NOMO-1 treated with dmso at 0.1 percent for 144 hours (cell line): ENCODE measurements around the gene LRIT1.

Experiments used
- DNase-seq: peaks from one replicate; lab custom pipeline; 2025; ENCODE audit not compliant: unreplicated experiment; lab: John Stamatoyannopoulos, UW

Gene LRIT1

DNA sequence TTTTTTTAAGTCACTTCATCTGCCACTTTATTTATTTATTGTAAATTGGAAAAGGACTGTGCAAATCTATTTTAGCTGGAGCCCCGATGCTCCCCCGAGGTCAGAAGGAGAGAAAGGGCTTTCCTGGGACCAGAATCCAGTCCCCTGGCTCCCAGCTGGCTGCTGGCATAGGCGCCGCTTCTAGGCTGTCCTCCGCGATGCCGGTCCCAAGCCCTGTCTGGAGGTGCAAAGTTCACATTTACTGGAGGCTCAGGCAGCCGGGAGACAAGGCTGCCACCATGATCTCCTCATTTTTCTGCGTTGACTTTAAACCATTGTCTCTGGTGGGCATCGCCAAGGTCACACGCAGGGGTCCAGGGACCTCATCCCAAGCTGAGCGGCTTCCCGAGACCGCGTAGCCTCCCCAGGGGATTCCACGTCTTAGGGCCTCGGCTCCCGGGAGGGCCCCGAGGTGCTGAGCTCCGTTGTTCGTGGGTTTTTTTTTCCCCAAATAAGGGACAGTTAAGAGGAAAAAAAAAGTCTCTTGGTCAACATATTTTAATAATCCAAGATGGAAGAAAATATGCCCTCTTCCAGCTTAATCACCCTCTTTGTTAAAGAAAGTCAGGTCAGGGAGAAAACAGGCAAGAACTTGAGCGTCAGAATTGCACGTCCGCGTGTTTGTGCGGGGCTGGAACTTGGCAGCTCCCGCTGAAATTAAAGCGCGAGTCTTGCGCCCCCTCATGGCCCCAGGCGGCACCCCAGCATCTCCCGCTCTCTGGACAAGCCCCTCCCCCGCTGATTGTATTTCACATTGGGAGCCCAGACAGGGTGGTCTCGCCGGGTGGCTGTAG, 15.4 kb upstream of the LRIT1 start:
- no peak for DNase-seq

DNA sequence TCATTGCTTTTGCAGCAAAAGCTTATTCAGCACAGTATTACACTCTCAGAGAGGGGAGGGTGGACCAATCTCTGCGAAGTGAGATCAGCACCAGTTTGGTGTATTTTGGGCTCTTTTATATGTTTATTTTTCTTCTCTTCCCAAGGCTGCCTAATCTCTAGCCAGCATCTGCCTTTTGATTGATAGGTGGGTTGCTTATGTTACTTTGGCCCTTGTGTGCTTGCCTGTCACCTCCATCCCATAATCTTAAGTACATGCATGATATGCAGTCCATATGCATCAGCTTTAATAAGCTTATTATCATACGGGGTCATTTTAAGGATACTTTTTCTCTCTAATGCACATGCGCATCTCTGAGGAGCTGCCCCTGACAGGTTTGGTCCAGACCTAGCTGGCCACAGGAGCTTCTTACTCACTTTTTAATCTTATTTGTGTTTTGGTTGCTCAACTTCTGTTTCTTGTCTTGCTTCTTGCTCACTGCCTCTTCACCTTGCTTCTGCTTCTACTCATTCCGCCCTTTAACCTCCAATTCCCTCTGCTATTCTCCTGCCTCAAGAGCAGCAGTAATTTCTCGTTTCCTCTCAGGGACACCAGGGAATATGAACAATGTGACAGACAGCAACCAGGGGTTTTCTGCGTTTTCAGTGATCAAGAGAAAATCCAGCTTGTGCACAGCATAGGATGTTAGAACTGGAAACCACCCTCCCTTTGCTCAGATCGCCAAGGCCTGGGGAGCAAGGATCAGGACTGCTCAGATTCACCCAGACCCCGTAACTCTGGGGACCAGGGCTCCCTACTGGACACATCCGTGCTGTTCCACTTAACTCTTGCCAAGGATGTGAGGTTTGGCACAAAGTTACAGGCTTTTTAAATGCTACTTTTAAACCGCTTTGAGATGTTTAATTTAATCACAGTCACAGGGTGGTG, 13.5 kb upstream of the LRIT1 start:
- DNase-seq: no peak

GRCh38 chr10:84248794-84249193, 7.4 kb upstream of the LRIT1 start:
- DNase-seq: no peak

- no peak for DNase-seq
Observed at GRCh38 chr10:84247496-84247895, 6.2 kb upstream of the LRIT1 start.

DNA sequence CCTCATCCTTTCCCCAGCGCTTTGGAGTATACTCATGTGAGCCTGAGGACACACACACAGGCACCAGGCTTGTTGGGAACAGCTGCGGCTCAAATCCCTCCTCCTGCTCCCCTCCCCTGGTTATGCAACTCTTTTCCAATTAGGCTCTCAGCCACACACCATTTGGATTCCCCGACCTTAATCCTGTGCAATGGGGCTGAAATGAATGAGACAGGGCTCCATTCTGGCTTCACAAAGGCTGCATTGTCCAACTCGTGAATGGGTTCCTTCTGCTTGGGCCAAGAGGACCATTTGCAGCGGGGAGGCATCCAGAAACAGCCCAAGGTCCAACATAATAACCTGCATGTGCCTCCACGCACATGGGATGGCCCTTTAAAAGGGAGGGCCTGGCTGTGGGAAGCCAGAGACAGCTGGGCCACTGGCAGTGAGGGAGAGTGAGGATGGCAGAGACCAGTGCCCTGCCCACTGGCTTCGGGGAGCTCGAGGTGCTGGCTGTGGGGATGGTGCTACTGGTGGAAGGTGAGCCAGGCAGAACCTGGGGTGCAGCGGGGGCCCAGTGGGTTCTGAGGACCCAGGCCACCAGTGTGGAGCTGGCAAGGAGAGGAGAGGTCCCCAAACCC, 3.4 kb upstream of the LRIT1 start, which contains the start of gene RGR:
TSS of gene RGR (plus strand) at position 403 of the 620 bp plus-strand sequence. CDS start at position 441, 38 bp downstream.
- DNase-seq: no peak

DNA sequence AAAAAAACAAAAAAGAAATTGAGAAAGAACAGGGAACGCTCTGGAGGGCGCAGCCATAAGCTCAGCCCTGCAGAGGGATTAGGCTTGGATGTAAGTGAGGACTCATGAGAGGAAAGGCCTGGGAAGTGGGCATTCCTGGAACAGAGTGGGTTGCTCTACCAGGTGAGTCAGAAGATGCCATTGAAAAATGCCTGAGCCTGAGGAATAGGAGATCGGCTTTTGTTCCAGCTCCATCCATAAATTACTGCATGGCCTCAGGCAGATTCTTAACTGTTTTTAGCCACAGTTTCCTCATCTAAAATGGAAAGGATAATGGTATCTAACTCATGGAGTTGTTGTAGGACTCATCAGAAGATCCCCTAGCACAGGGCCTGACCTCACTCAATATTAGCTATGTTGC, 2.4 kb upstream of the LRIT1 start:
- DNase-seq: no peak

DNA sequence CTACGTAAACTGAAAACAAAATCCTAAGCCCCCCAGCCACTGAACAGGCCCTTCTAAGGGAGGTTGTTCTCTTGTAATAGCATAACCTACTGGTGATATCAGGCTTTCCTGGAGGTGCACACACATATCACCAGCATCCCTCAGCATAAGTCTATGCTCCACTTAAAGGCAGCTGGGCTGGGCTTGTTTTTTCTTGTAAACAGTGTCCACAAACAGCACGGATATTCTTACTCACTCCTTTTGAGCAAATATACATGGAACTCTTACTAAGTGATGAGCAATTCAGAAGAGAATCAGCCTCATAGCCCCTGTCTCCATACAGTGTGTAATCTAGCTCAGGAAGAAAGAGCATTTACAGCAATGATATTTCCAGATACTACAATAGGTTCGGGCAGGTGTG, 2.4 kb downstream of the LRIT1 start:
- no peak for DNase-seq

DNA sequence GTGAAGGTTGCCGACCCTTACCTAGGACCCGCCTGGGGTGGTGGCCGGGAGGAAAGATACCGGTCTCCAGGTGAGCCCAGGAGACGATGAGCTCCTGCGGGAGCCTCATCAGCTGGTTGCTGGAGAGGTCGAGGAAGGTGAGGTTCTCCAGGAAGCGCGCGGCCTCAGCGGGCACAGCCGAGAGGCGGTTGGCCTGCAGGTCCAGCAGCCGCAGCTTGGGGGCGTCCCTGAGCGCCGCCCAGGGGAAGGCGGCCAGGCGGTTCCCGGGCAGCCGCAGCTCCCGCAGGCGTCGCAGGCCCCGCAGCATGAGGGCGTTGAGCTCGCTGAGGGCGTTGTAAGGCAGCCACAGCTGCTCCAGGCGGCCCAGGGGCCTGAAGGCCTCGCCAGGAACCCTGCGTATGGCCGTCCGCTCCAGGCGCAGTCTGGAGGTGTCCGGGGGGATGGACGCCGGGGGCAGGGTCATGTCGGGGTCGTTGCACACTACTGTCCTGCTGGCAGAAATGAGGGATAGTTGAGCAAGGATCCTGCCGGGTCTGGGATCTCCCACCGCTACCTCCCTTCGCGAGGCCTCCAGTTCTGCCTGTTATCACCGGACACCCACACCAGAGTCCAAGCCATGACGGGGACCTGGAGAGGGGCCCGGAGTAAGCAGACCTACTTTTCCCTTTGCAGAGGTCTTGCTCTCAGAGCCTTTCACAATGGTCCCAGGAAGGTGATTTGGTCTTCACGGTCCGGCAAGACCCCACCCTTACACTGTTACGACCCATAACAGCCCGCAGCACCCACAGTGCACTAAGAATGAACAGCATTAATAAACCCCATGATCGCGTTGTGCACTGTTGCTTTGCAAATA, 3.9 kb downstream of the LRIT1 start:
- DNase-seq: no peak

DNA sequence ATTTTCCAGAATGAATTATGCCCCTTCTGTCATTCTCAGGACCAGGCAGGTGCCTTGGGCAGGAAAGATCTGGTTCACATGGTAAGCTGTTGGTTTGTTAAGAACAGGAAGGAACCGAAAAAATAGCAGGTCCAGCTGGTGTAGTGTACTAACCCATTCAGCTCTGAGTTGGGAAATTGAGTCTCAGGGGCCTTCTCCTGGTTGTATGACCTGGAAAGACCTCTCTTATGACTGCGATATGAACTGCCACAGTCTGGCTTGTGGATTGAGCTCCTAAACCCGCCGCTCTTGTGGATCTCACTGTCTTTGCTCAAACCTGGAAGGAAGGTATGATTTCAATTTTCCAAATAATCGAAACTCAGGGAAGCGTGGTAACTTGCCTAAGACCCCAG, 4.5 kb downstream of the LRIT1 start:
- no peak for DNase-seq

- no peak for DNase-seq
Observed at GRCh38 chr10:84235096-84235495, 6.2 kb downstream of the LRIT1 start.

DNA sequence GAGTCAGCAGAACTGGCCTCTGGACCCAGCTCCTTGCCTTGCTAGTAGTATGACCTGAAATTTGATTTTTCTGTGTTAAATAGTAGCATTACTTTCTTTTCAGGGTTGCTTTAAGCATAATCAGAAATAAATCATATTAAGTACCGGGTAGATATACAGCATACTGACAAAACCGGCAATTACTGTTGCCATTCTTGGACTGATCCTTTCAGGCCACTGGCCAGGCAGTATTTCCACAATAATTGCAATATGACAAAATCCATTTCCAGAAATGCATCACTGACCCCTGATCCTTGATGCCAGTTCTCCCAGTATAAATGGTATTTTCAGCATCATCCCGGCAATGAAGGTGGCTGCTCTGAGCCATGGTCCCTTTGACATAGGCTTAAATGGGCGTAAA, 6.9 kb downstream of the LRIT1 start:
- no peak for DNase-seq

- no peak for DNase-seq
Observed at GRCh38 chr10:84233940-84234339, 7.4 kb downstream of the LRIT1 start.

GRCh38 chr10:84232376-84232775, 9.0 kb downstream of the LRIT1 start:
- DNase-seq: no peak

GRCh38 chr10:84230359-84230758, 11.0 kb downstream of the LRIT1 start:
- DNase-seq: no peak

- DNase-seq: no peak
Observed at GRCh38 chr10:84227810-84228209, 13.5 kb downstream of the LRIT1 start.

- no peak for DNase-seq
Observed at GRCh38 chr10:84226616-84227015, 14.7 kb downstream of the LRIT1 start.

DNA sequence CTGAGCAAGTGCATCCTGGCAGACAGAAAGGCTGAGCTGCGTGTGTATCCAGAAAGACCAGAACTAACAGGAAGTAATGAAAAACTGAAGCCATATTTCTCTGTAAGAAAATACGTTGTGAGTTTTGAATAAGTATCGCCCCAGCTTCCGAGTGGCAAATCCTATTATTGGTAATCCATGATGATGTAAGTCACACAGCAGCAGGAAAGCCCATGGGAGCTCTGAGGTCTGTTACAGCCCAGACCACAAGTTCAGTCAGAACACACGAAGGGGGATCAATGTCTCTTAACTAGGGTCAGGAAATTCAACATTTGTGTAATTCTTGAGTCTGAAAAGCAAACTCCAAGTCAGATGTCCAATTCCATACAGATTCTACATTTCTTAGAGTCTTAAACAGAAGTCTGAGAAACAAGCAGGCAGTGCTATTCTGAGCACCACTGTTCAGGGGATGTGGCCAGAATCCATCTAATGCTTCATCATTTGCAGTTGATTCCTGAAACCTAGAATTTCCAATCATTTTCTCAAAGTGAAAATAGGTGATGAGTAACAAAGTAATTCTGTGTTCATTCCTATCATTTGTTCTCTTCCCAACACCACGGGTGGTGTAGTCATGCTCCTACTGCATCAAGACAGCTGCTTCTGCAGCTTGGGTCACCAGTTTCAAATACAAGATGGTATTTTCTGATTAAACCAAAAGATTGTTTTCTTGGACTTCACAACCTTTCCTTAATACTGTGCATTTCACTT, 15.7 kb downstream of the LRIT1 start, which contains the start of gene LRIT2:
TSS of gene LRIT2 (minus strand) at position 118 of the 747 bp plus-strand sequence. CDS start at position 94, 24 bp downstream.
- no peak for DNase-seq

GRCh38 chr10:84224411-84225028, 16.8 kb downstream of the LRIT1 start:
- DNase-seq: no peak

- no peak for DNase-seq
Observed at GRCh38 chr10:84221916-84222315, 19.4 kb downstream of the LRIT1 start.
